PC-9 (cell line): Measurements from ENCODE around the gene CCT3. TPM values are rescaled to one million over a fixed set of nuclear protein-coding genes. Genes with fewer than 3 reads are reported as not detected.

Experiments
- BruUV-seq: library from RNA; stranded (reverse); fragments of 400-500 nt; replicated peaks from 2 replicates; lab custom pipeline; 2021; lab: Mats Ljungman, UMichigan
- CTCF ChIA-PET: fragments of 300-600 bp; sonication (Branson Sonifier 250); formaldehyde crosslinking; loops from one replicate; lab custom pipeline; 2022; ENCODE audit warnings: antibody characterized with exemption; lab: Charles Lee
- POLR2A ChIA-PET: fragments of 300-600 bp; sonication (Branson Sonifier 250); formaldehyde crosslinking; loops from one replicate; lab custom pipeline; 2022; ENCODE audit warnings: antibody characterized with exemption; ENCODE audit not compliant: unreplicated experiment; lab: Charles Lee
- DNase-seq, 2 experiments: peaks; one replicate each; pipeline versions ENCODE4 v3.0.0 to v3.0.0-alpha.2; 2015 to 2022; ENCODE audit warnings: mixed read lengths in 1 of 2
- H2AFZ ChIP-seq: fragments of 200-600 bp; sonication (generic); 2 replicates; pipeline ENCODE4 v1.8.1; 2017; ENCODE audit warnings: antibody characterized with exemption
- H3F3A ChIP-seq: fragments of 200-600 bp; sonication (generic); 2 replicates; pipeline ENCODE4 v1.8.1; 2017; ENCODE audit warnings: antibody characterized with exemption, mild to moderate bottlenecking, low read depth; ENCODE audit not compliant: insufficient read depth
- H3K27ac ChIP-seq: fragments of 200-600 bp; sonication (generic); 2 replicates; pipeline ENCODE4 v1.6.1; 2016; ENCODE audit warnings: mixed run types
- H3K27me3 ChIP-seq: fragments of 200-600 bp; sonication (generic); 2 replicates; pipeline ENCODE4 v1.6.1; 2016; ENCODE audit warnings: low read depth, mixed run types; ENCODE audit not compliant: insufficient read depth
- H3K36me3 ChIP-seq: fragments of 200-600 bp; sonication (generic); 2 replicates; pipeline ENCODE4 v1.6.1; 2016; ENCODE audit warnings: low read depth, mixed run types
- H3K4me1 ChIP-seq: fragments of 200-600 bp; sonication (generic); replicated peaks from 2 replicates; pipeline ENCODE4 v1.6.1; 2016; ENCODE audit warnings: mixed run types; ENCODE audit not compliant: insufficient read depth
- H3K4me2 ChIP-seq: fragments of 200-600 bp; sonication (generic); 2 replicates; pipeline ENCODE4 v1.6.1; 2017; ENCODE audit warnings: mixed run types
- H3K4me3 ChIP-seq: fragments of 200-600 bp; sonication (generic); 2 replicates; pipeline ENCODE4 v1.6.1; 2016; ENCODE audit warnings: mixed run types
- H3K79me2 ChIP-seq: fragments of 200-600 bp; sonication (generic); 2 replicates; pipeline ENCODE4 v1.6.1; 2017; ENCODE audit warnings: low read depth, mixed run types
- H3K9me2 ChIP-seq: fragments of 200-600 bp; sonication (generic); 2 replicates; pipeline ENCODE4 v1.8.1; 2017; ENCODE audit warnings: mild to moderate bottlenecking; ENCODE audit not compliant: insufficient read depth
- H3K9me3 ChIP-seq: fragments of 200-600 bp; sonication (generic); 2 replicates; pipeline ENCODE4 v1.8.1; 2016; ENCODE audit warnings: low read depth; ENCODE audit not compliant: insufficient read depth
- H4K20me1 ChIP-seq: fragments of 200-600 bp; sonication (generic); 2 replicates; pipeline ENCODE4 v1.8.1; 2017; ENCODE audit not compliant: insufficient read depth
- EZH2 ChIP-seq: fragments of 200-600 bp; sonication (generic); IDR thresholded peaks from 2 replicates; pipeline ENCODE4 v1.8.0; 2017; ENCODE audit warnings: antibody characterized with exemption, low read depth
- intact Hi-C: fragments of 100-400 bp; cut with micrococcal nuclease; formaldehyde crosslinking; loops from one replicate; pipeline ENCODE4 v1.10.0; 2022; ENCODE audit not compliant: unreplicated experiment
- total RNA-seq: library from RNA; stranded (reverse); gene quantifications from 2 replicates; pipeline ENCODE4 v1.2.3, GENCODE V29; 2021
- TF ChIP-seq, protein P1 (sequence below): fragments of 200-600 bp; sonication (generic); conservative IDR thresholded peaks from 2 replicates; pipeline ENCODE4 v1.6.1; 2017; ENCODE audit warnings: mixed run types, antibody characterized with exemption, mild to moderate bottlenecking, moderate library complexity

CCT3 gene
- total RNA-seq, 1 experiment from 2014 or later: 317 TPM

DNA sequence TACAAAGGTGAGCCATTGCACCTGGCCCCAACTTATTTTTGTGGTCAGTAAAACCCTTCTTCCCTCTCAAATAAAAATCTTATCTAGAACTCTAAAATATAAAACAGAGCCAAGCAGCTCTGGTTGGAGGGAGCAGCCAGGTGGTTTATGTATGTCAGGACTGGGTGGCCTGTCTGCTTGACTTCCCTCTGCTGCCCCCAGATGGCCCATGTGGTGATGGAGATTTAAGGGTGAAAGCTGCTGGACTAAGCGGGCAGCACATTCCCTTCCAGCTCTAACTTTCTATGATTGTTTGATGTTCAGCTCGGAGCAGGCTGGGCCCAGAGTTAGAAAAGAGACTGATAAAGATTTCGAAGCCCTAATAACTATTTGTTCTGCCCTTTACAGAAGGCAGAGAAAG, 78.3 kb downstream of the CCT3 start:
- intact Hi-C loops: no loop called here
- no TSS peak for BruUV-seq
- Histone ChIP-seq H3F3A (peaks cover 4% of the 10 kb centered on the region; the same call in 1 of the 2 replicates), H3K79me2 (no peaks in the 10 kb centered on the region), H4K20me1 (peaks cover 9% of the 10 kb centered on the region; the same call in 1 of the 2 replicates), H3K27me3 (no peaks in the 10 kb centered on the region), H3K27ac (no peak overlapping the region), H3K9me3 (no peaks in the 10 kb centered on the region), H2AFZ (no peak overlapping the region), H3K4me1 (no peaks in the 10 kb centered on the region), H3K9me2 (no peaks in the 10 kb centered on the region), H3K4me2 (no peak overlapping the region), H3K4me3 (no peak overlapping the region), H3K36me3 (peaks cover 20% of the 10 kb centered on the region)
- no peak for TF ChIP-seq EZH2
- TF ChIP-seq, protein P1, sequence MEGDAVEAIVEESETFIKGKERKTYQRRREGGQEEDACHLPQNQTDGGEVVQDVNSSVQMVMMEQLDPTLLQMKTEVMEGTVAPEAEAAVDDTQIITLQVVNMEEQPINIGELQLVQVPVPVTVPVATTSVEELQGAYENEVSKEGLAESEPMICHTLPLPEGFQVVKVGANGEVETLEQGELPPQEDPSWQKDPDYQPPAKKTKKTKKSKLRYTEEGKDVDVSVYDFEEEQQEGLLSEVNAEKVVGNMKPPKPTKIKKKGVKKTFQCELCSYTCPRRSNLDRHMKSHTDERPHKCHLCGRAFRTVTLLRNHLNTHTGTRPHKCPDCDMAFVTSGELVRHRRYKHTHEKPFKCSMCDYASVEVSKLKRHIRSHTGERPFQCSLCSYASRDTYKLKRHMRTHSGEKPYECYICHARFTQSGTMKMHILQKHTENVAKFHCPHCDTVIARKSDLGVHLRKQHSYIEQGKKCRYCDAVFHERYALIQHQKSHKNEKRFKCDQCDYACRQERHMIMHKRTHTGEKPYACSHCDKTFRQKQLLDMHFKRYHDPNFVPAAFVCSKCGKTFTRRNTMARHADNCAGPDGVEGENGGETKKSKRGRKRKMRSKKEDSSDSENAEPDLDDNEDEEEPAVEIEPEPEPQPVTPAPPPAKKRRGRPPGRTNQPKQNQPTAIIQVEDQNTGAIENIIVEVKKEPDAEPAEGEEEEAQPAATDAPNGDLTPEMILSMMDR: no peak
- ChIA-PET CTCF (no interaction called here), POLR2A (no interaction called here)
- DNase-seq: no peak

Other genes with a start within 250 kb of the CCT3 start
- gene LMNA, start 223.6 kb downstream of the CCT3 start, total RNA-seq: 569 and 580 TPM in 2 replicates
- gene SEMA4A, start 184.7 kb downstream of the CCT3 start, total RNA-seq: 16.2 and 19.1 TPM in 2 replicates
- 12.7 and 20.2 TPM in 2 replicates for gene SLC25A44, start 144.2 kb downstream of the CCT3 start, total RNA-seq
- 46.0 and 50.2 TPM in 2 replicates for gene PMF1, start 125.3 kb downstream of the CCT3 start, total RNA-seq
- 2.0 and 2.6 TPM in 2 replicates for gene BGLAP, start 96.1 kb downstream of the CCT3 start, total RNA-seq
- gene PAQR6, start 90.2 kb downstream of the CCT3 start, total RNA-seq: 12.3 and 14.1 TPM in 2 replicates
- 63.3 and 66.2 TPM in 2 replicates for gene SMG5, start 55.5 kb downstream of the CCT3 start, total RNA-seq
- 10.4 and 12.8 TPM in 2 replicates for gene TMEM79, start 54.0 kb downstream of the CCT3 start, total RNA-seq
- gene GLMP, start 42.6 kb downstream of the CCT3 start, total RNA-seq: 27.8 and 29.2 TPM in 2 replicates
- not detected in 2 replicates for gene VHLL, start 39.0 kb downstream of the CCT3 start, total RNA-seq
- gene TSACC, start 234 bp upstream of the CCT3 start, total RNA-seq: 0.75 and 1.3 TPM in 2 replicates
- 1.8 and 4.0 TPM in 2 replicates for gene RHBG, start 30.9 kb upstream of the CCT3 start, total RNA-seq
- 25.5 and 33.5 TPM in 2 replicates for gene MEF2D, start 162.5 kb upstream of the CCT3 start, total RNA-seq
- gene IQGAP3, start 234.3 kb upstream of the CCT3 start, total RNA-seq: 63.1 and 63.4 TPM in 2 replicates
- not detected in 2 replicates for gene TTC24, start 241.4 kb upstream of the CCT3 start, total RNA-seq